Esophagus muscularis mucosa (tissue), 4 donors: ENCODE measurements around the gene SMCHD1. TPM values are rescaled to one million over a fixed set of nuclear protein-coding genes. Genes with fewer than 3 reads are reported as not detected.
"Not testable (repeated sequence)": the region's sequence is repeated elsewhere in the genome, so short reads cannot be mapped to it uniquely, and the experiment has no call there.

ENCODE experiments used
- DNase-seq: peaks from one replicate; pipeline ENCODE4 v3.0.0-alpha.2; 2017; ENCODE audit errors: extremely low spot score
- H3K27ac ChIP-seq, 4 donors: fragments of 200-600 bp; sonication (generic); replicated peaks in 1 of 4; 1 replicate in 3 of 4; 2 replicates in 1 of 4; pipeline ENCODE4 v1.5.1; 2016 to 2019; ENCODE audit warnings: mild to moderate bottlenecking in 1 of 4
- H3K27me3 ChIP-seq, 4 donors: fragments of 200-600 bp; sonication (generic); one replicate each; pipeline versions ENCODE4 v1.5.1 to v1.6.0; 2016 to 2019
- H3K36me3 ChIP-seq, 4 donors: fragments of 200-600 bp; sonication (generic); one replicate each; pipeline ENCODE4 v1.5.1; 2016 to 2019
- H3K4me1 ChIP-seq, 4 donors: fragments of 200-600 bp; sonication (generic); one replicate each; pipeline ENCODE4 v1.5.1; 2016 to 2019
- H3K4me3 ChIP-seq, 4 donors: fragments of 200-600 bp; sonication (generic); 1 replicate in 2 of 4; 2 replicates in 2 of 4; pipeline ENCODE4 v1.5.1; 2016 to 2019; ENCODE audit warnings: mild to moderate bottlenecking in 4 of 4, moderate library complexity in 1 of 4
- H3K9me3 ChIP-seq, 4 donors: fragments of 200-600 bp; sonication (generic); 1 replicate in 3 of 4; 2 replicates in 1 of 4; pipeline ENCODE4 v1.5.1; 2016 to 2019
- CTCF ChIP-seq, 3 experiments: fragments of 200-600 bp in 2 of 3; fragments of 450-650 bp in 1 of 3; sonication (generic) in 2 of 3; IDR thresholded peaks; one replicate each; pipeline ENCODE4 v1.5.1; 2017 to 2019; ENCODE audit warnings: antibody characterized with exemption in 3 of 3, mild to moderate bottlenecking in 2 of 3, moderate library complexity in 1 of 3
- EP300 ChIP-seq: sonication (generic); formaldehyde crosslinking; IDR thresholded peaks from one replicate; pipeline ENCODE4 v1.6.1; 2017; ENCODE audit warnings: antibody characterized with exemption
- POLR2A ChIP-seq: fragments of 450-650 bp; IDR thresholded peaks from one replicate; pipeline ENCODE4 v1.6.1; 2017; ENCODE audit warnings: antibody characterized with exemption, moderate library complexity, mild to moderate bottlenecking, low read depth
- POLR2AphosphoS5 ChIP-seq, 2 donors: sonication (generic); formaldehyde crosslinking; IDR thresholded peaks; one replicate each; pipeline ENCODE4 v1.6.1; 2017; ENCODE audit warnings: antibody characterized with exemption in 2 of 2
- WGBS: methylation state at CpG from one replicate; pipeline ENCODE4 v1.1.5; 2018; 5-methylcytosine and 5-hydroxymethylcytosine counted together
- intact Hi-C: fragments of 100-400 bp; cut with DNase I; formaldehyde crosslinking; loops from one replicate; pipeline ENCODE4 v1.15.1; 2023
- total RNA-seq, 4 donors: library from RNA; depleted of rRNA; stranded (reverse); fragments of >200 nt; gene quantifications; one replicate each; pipeline versions ENCODE4 v1.1.0 to v1.2.1, GENCODE V29; 2016

The SMCHD1 gene
- total RNA-seq, 4 donors from 2014 or later: 47.9 to 62.3 (median 58.2) TPM

- Histone ChIP-seq H3K36me3 (peaks cover 20 to 76% (median 54%) of the 10 kb centered on the region in 4 donors), H3K9me3 (no peaks in the 10 kb centered on the region), H3K27ac (no peak overlapping the region), H3K4me3 (no peak overlapping the region), H3K27me3 (no peaks in the 10 kb centered on the region), H3K4me1 (peaks cover 9 to 16% (median 11%) of the 10 kb centered on the region in 4 donors)
- intact Hi-C loops: no loop called here
- 96% methylated on average over 5 of the region's 5 CpGs for WGBS
- TF ChIP-seq POLR2A: no peak
- DNase-seq: no peak
Observed at GRCh38 chr18:2717407-2717806, 61.9 kb downstream of the SMCHD1 start.

DNA sequence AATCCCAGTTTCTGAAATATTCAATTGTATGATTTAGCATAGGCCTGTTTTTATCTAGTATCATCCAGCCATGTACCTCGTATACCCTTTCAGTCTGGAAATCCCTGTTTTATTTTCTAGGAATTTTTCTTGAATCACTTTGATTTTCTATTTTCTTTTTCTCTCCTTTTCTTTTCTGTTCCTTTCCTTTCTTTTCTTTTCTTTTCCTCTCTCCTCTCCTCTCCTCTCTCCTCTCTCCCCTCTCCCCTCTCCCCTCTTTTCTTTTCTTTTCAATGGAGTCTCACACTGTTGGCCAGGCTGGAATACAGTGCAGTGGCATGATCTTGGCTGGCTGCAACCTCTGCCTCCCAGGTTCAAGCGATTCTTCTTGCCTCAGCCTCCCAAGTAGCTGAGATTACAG is 63.5 kb downstream of the SMCHD1 start:
- Histone ChIP-seq H3K9me3 (no peaks in the 10 kb centered on the region), H3K36me3 (peaks cover 20 to 81% (median 46%) of the 10 kb centered on the region in 4 donors), H3K27me3 (no peaks in the 10 kb centered on the region), H3K27ac (no peak overlapping the region), H3K4me3 (no peak overlapping the region), H3K4me1 (peaks cover 9 to 19% (median 13%) of the 10 kb centered on the region in 4 donors)
- intact Hi-C loops: no loop called here
- DNase-seq: no peak
- no peak for TF ChIP-seq EP300
- TF ChIP-seq POLR2A: no peak
- no peak for TF ChIP-seq CTCF (IDR thresholded peaks at IDR 0.05)
- TF ChIP-seq POLR2AphosphoS5 (IDR thresholded peaks at IDR 0.05): no peak
- WGBS: 94% methylated on average over 2 of the region's 2 CpGs

DNA sequence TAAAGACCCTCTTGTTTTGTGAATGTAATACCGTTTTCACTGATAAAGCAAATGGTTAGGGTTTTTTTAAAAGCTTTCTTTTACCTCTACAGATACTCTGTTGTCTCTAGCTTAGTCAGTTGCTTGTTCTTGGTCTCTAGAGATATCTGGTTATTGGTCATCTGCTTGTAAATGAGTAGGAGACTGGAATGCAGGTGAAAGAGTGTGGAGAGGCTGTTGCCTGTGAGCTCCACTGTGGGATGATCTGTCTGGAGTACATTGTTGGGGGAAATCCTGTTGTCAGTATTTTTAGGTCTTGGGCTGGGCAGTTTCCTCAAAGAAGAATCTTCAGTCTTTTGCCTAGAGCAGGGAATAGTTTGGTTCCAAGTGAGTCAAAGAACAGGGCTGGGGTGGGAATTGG is 67.7 kb downstream of the SMCHD1 start:
- Histone ChIP-seq H3K36me3 (peaks cover 27 to 95% (median 50%) of the 10 kb centered on the region in 4 donors), H3K4me3 (no peak overlapping the region), H3K27me3 (no peaks in the 10 kb centered on the region), H3K27ac (no peak overlapping the region), H3K4me1 (peaks cover 0 to 7% (median 0%) of the 10 kb centered on the region in 4 donors), H3K9me3 (no peaks in the 10 kb centered on the region)
- no peak for TF ChIP-seq EP300
- no peak for TF ChIP-seq CTCF (IDR thresholded peaks at IDR 0.05)
- no peak for TF ChIP-seq POLR2AphosphoS5 (IDR thresholded peaks at IDR 0.05)
- no peak for TF ChIP-seq POLR2A
- DNase-seq: no peak
- WGBS: 76% methylated on average over 1 of the region's 1 CpG
- intact Hi-C loops: no loop called here

- H3K27ac ChIP-seq: no peak overlapping the region
- no peaks in the 10 kb centered on the region for H3K4me1 ChIP-seq
- DNase-seq: no peak
- no peak overlapping the region for H3K4me3 ChIP-seq
- intact Hi-C loops: no loop called here
- 95% methylated on average over 1 of the region's 1 CpG for WGBS
- H3K27me3 ChIP-seq: no peaks in the 10 kb centered on the region
- no peak for TF ChIP-seq EP300
- no peak for TF ChIP-seq POLR2AphosphoS5 (IDR thresholded peaks at IDR 0.05)
- TF ChIP-seq CTCF (IDR thresholded peaks at IDR 0.05): no peak
- TF ChIP-seq POLR2A: no peak
- peaks cover 36 to 97% (median 71%) of the 10 kb centered on the region in 4 donors for H3K36me3 ChIP-seq
- H3K9me3 ChIP-seq: no peaks in the 10 kb centered on the region
Observed at GRCh38 chr18:2729757-2730156, 74.2 kb downstream of the SMCHD1 start.

GRCh38 chr18:2736823-2737222 is 81.3 kb downstream of the SMCHD1 start:
- 94% methylated on average over 3 of the region's 3 CpGs for WGBS
- intact Hi-C loops: no loop called here
- H3K36me3 ChIP-seq: peaks cover 50 to 93% (median 70%) of the 10 kb centered on the region in 4 donors

DNA sequence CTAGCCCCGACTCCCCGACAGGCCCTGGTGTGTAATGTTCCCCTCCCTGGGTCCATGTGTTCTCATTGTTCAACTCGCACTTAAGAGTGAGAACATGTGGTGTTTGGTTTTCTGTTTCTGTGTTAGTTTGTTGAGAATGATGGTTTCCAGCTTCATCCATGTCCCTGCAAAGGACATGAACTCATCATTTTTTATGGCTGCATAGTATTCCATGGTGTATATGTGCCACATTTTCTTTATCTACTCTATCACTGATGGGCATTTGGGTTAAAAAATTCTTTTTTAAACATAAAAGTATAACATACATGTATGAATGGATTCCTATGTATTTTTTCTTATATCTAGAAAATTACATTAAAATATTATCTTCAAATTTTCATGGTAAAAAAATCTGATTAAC is 84.6 kb downstream of the SMCHD1 start:
- H3K9me3 ChIP-seq, intact Hi-C loops, DNase-seq, H3K27me3 ChIP-seq, H3K4me3 ChIP-seq, H3K27ac ChIP-seq, H3K4me1 ChIP-seq: not testable (repeated sequence)
- peaks cover 40 to 92% (median 68%) of the 10 kb centered on the region in 4 donors for H3K36me3 ChIP-seq
- 100% methylated on average over 3 of the region's 3 CpGs for WGBS

More at GRCh38 chr18:2736823-2737222, 81.3 kb downstream of the SMCHD1 start:
- Histone ChIP-seq H3K4me1 (no peaks in the 10 kb centered on the region), H3K27ac (no peak overlapping the region), H3K4me3 (no peak overlapping the region), H3K27me3 (no peaks in the 10 kb centered on the region), H3K9me3 (no peaks in the 10 kb centered on the region)
- DNase-seq: no peak
- TF ChIP-seq CTCF (IDR thresholded peaks at IDR 0.05) (no peak), POLR2A (no peak), EP300 (no peak), POLR2AphosphoS5 (IDR thresholded peaks at IDR 0.05) (no peak)
